ENCODE data around the gene KDELR3.

The KDELR3 gene

GRCh38 chr22:38440747-38441350 is 27.0 kb upstream of the KDELR3 start:
- no peak for DNase-seq (ENCODE audit: low read depth)

- no peak for DNase-seq (ENCODE audit: low read depth)
Measured at GRCh38 chr22:38441620-38442287, 26.1 kb upstream of the KDELR3 start.

GRCh38 chr22:38442967-38443627 is 24.8 kb upstream of the KDELR3 start:
- DNase-seq (ENCODE audit: low read depth) = no peak

- DNase-seq (ENCODE audit: low read depth) = no peak
Measured at GRCh38 chr22:38443628-38444521, 24.0 kb upstream of the KDELR3 start.

- DNase-seq (ENCODE audit: low read depth) = no peak
Measured at GRCh38 chr22:38444783-38445182, 23.1 kb upstream of the KDELR3 start.

GRCh38 chr22:38446018-38446601 is 21.8 kb upstream of the KDELR3 start:
- no peak for DNase-seq (ENCODE audit: low read depth)

GRCh38 chr22:38448945-38449745 is 18.8 kb upstream of the KDELR3 start:
- DNase-seq (ENCODE audit: low read depth) = no peak

- no peak for DNase-seq (ENCODE audit: low read depth)
Measured at GRCh38 chr22:38449776-38450175, 18.1 kb upstream of the KDELR3 start.

GRCh38 chr22:38450234-38450797 is 17.6 kb upstream of the KDELR3 start:
- no peak for DNase-seq (ENCODE audit: low read depth)

GRCh38 chr22:38451404-38451803 is 16.5 kb upstream of the KDELR3 start:
- DNase-seq (ENCODE audit: low read depth) = no peak

- no peak for DNase-seq (ENCODE audit: low read depth)
Measured at GRCh38 chr22:38451864-38452263, 16.0 kb upstream of the KDELR3 start.

GRCh38 chr22:38452373-38453065 is 15.4 kb upstream of the KDELR3 start:
- no peak for DNase-seq (ENCODE audit: low read depth)

GRCh38 chr22:38453066-38453672 is 14.7 kb upstream of the KDELR3 start:
- DNase-seq (ENCODE audit: low read depth) = no peak

- DNase-seq (ENCODE audit: low read depth) = no peak
Measured at GRCh38 chr22:38453996-38454352, 13.9 kb upstream of the KDELR3 start.

GRCh38 chr22:38454353-38455075 is 13.4 kb upstream of the KDELR3 start:
- DNase-seq (ENCODE audit: low read depth) = no peak

- no peak for DNase-seq (ENCODE audit: low read depth)
Measured at GRCh38 chr22:38455076-38455529, 12.8 kb upstream of the KDELR3 start, which contains the start of gene KCNJ4. KCNJ4 (minus strand) TSS chr22:38455199; CDS start chr22:38428132, 27,067 bp downstream.

- no peak for DNase-seq (ENCODE audit: low read depth)
Measured at GRCh38 chr22:38455530-38456271, 12.2 kb upstream of the KDELR3 start.

- no peak for DNase-seq (ENCODE audit: low read depth)
Measured at GRCh38 chr22:38456272-38456835, 11.5 kb upstream of the KDELR3 start.

All from activated T-helper 9 cell treated with anti-CD3 and anti-CD28 coated beads, Interleukin-2, amount 50 U/mL, for 16 hours (primary cell).